OCI-LY3 (cell line): Measurements from ENCODE around the gene ELFN1.

Experiments
- CTCF ChIP-seq: fragments of 200-600, 300-600 bp; sonication (generic); IDR thresholded peaks from 2 replicates; pipeline ENCODE4 v1.5.1; 2014; ENCODE audit warnings: antibody characterized with exemption, low read length, low read depth
- EZH2phosphoT487 ChIP-seq: fragments of 200-600 bp; shearing (Covaris generic); IDR thresholded peaks from 2 replicates; pipeline ENCODE4 v1.6.1; 2018; ENCODE audit warnings: antibody characterized with exemption, mixed run types, low read depth

- TF ChIP-seq EZH2phosphoT487, result no peak
- TF ChIP-seq CTCF, result no peak
Measured at GRCh38 chr7:1754345-1754908, 84.3 kb downstream of the ELFN1 start.
